NCI-H524 treated with DMSO at 0.1 percent for 48 hours (cell line): ENCODE measurements around the gene NIPA2.

Source experiments
- DNase-seq: peaks from one replicate; lab custom pipeline; 2025; lab: John Stamatoyannopoulos, UW

NIPA2 gene

GRCh38 chr15:22902981-22903380 lies 64.5 kb downstream of the NIPA2 start:
- DNase-seq: no peak

GRCh38 chr15:22903427-22903826 lies 65.0 kb downstream of the NIPA2 start:
- DNase-seq: no peak

GRCh38 chr15:22903961-22904534 lies 65.6 kb downstream of the NIPA2 start:
- DNase-seq: no peak

GRCh38 chr15:22904736-22905135 lies 66.3 kb downstream of the NIPA2 start:
- DNase-seq: no peak

- no peak for DNase-seq
Observed at GRCh38 chr15:22907161-22907950, 68.9 kb downstream of the NIPA2 start.

GRCh38 chr15:22908830-22909229 lies 70.4 kb downstream of the NIPA2 start:
- DNase-seq: no peak

- no peak for DNase-seq
Observed at GRCh38 chr15:22911306-22911705, 72.8 kb downstream of the NIPA2 start.

- DNase-seq: no peak
Observed at GRCh38 chr15:22912256-22912655, 73.8 kb downstream of the NIPA2 start.

- DNase-seq: no peak
Observed at GRCh38 chr15:22913646-22914380, 75.3 kb downstream of the NIPA2 start.

- DNase-seq: no peak
Observed at GRCh38 chr15:22915866-22916515, 77.5 kb downstream of the NIPA2 start.

- DNase-seq: no peak
Observed at GRCh38 chr15:22916606-22917350, 78.3 kb downstream of the NIPA2 start.

- DNase-seq: no peak
Observed at GRCh38 chr15:22917556-22917955, 79.1 kb downstream of the NIPA2 start.
